IPS DF 19.7 (cell line): Measurements from ENCODE around the gene EI24.

Source experiments
- DNase-seq: peaks from one replicate; pipeline ENCODE4 v3.0.0-alpha.2; 2013; ENCODE audit warnings: low read depth, low spot score

The EI24 gene

DNA sequence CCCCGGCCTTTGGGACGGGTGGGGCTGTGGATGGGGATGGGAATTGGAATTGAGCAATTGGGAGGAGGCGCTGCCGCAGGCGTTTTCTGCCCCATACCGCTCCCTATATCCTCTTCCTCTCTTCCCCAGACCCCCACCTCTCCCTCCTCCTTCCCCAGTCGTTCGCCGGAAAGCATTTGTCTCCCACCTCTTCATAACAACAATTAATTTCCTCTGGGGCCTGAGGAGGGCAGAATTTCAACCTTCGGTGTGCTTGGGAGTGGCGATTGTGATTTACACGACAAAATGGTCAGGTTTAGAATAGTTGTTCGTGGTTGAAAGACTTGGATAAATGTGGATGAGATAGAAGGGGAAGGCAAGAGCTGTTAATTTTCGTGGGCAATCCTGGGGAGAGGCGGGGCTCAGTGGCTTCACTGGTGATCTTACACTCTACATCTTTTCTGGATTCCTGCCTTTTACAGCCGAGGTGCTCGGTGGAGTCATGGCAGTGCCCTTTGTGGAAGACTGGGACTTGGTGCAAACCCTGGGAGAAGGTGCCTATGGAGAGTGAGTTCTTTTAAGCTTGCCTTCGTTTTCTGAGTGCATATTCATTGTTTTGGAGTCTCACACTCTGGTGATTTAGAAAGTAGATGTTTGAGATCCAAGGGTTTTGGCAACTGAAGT is 57.1 kb downstream of the EI24 start:
- peak; percentile 87 for DNase-seq

DNA sequence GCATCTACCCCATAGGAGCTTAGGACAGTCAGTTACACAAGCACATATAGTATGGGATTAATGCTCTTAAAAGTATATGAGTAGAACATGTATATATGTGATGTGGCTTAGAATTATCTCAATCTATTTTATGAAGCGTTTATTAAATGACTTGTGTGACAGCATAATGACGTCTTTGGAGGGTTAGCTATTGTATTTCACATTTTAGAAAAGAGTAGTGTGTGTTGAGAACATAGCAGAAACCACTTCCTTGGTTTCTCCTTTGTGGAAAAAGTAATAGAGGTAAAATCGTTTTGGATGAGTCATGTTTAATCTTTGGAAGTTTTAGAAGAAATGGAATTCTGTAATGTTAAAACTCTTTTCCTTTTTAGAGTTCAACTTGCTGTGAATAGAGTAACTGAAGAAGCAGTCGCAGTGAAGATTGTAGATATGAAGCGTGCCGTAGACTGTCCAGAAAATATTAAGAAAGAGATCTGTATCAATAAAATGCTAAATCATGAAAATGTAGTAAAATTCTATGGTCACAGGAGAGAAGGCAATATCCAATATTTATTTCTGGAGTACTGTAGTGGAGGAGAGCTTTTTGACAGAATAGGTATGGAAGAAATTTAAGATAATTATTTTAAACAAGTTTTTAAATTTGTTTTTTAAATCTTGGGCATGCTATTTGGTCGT is 58.1 kb downstream of the EI24 start:
- no peak for DNase-seq
